Measurements from ENCODE around the gene CTCFL. TPM values are rescaled to one million over a fixed set of nuclear protein-coding genes. Genes with fewer than 3 reads are reported as not detected.

The CTCFL gene
- total and polyA plus RNA-seq, 2 of the 13 experiments (the other 11 are each of a cell fraction or from before 2014, with no cell fraction given), result 0.04 TPM; not detected in 1

GRCh38 chr20:57504411-57504810 lies 20.5 kb downstream of the CTCFL start (continued):
- TF ChIP-seq HIC2 (CRISPR knock-in tag; IDR thresholded peaks at IDR 0.05; ENCODE audit: low read depth) (no peak), NR2F6 (IDR thresholded peaks at IDR 0.05) (no peak), NR2F6 (CRISPR knock-in tag; IDR thresholded peaks at IDR 0.05) (no peak), RXRA (CRISPR knock-in tag; IDR thresholded peaks at IDR 0.05) (no peak), NR2C2 (CRISPR knock-in tag; IDR thresholded peaks at IDR 0.05; ENCODE audit: borderline replicate concordance) (no peak), ZNF891 (CRISPR knock-in tag; IDR thresholded peaks at IDR 0.05) (no peak), MAFF (IDR thresholded peaks at IDR 0.05; ENCODE audit: low read depth, low read length) (no peak), BRCA1 (CRISPR knock-in tag; IDR thresholded peaks at IDR 0.05) (no peak)

- no peaks in the 10 kb centered on the region for H3K79me2 ChIP-seq (ENCODE audit: insufficient read depth, low read length)
- no peaks in the 10 kb centered on the region for H3K9me3 ChIP-seq (ENCODE audit: low read length)
- H3K27ac ChIP-seq (ENCODE audit: extremely low read length, insufficient read depth, low read length), result no peak overlapping the region
- 38% methylated on average over 20 of the region's 20 CpGs for WGBS (ENCODE audit: low lambda C conversion rate)
- intact Hi-C loops (cut with micrococcal nuclease; ENCODE audit: unreplicated experiment), result no loop called here
- no peak overlapping the region for H3K4me3 ChIP-seq (replicated peaks in 1 of 3; ENCODE audit: insufficient read depth in 1 of 3, low read depth in 2 of 3, low read length in 3 of 3)
- H3K4me2 ChIP-seq (ENCODE audit: low read depth, low read length), result no peak overlapping the region
- POLR2A ChIA-PET, result no interaction called here
- H2AFZ ChIP-seq (ENCODE audit: low read length), result no peak overlapping the region
- H3K36me3 ChIP-seq (replicated peaks in 1 of 2; ENCODE audit: control insufficient read depth in 1 of 2, insufficient read depth in 2 of 2, low read length in 2 of 2), result no peaks in the 10 kb centered on the region
- peaks cover 4 to 57% of the 10 kb centered on the region in 2 experiments; a peak in 4 of 5 replicates for H3K27me3 ChIP-seq (ENCODE audit: control insufficient read depth in 1 of 2, insufficient read depth in 2 of 2, low read length in 2 of 2)
- CTCF ChIA-PET (ENCODE audit: low intra/inter-chr PET ratio, low total read pairs), result no interaction called here
- in situ Hi-C loops (cut with HindIII; ENCODE audit: extremely low pct_ligation_motif_present, low pct_unique_long_range_greater_than_20kb), result no loop called here
- ATAC-seq, result no peak
- FAIRE-seq, result no peak
- no peaks in the 10 kb centered on the region for H3K4me1 ChIP-seq (ENCODE audit: insufficient read depth, low read length)
- H4K20me1 ChIP-seq (ENCODE audit: insufficient read depth, low read length), result no peaks in the 10 kb centered on the region
- no TSS peak for BruUV-seq (replicated peaks)
- DNase-seq (ENCODE audit: low spot score), result no peak
- no peak overlapping the region for H3K9ac ChIP-seq (ENCODE audit: insufficient read depth, low read depth, low read length)
- no peak for TF ChIP-seq DR1 (CRISPR knock-in tag; IDR thresholded peaks at IDR 0.05)
- TF ChIP-seq IRF2 (CRISPR knock-in tag; IDR thresholded peaks at IDR 0.05), result no peak
- no peak for TF ChIP-seq TBX2 (CRISPR knock-in tag; IDR thresholded peaks at IDR 0.05; ENCODE audit: borderline replicate concordance)
- TF ChIP-seq CBFB (CRISPR knock-in tag; IDR thresholded peaks at IDR 0.05), result no peak
- TF ChIP-seq HNF4G (IDR thresholded peaks at IDR 0.05; ENCODE audit: borderline replicate concordance, low read depth, low read length), result no peak
- TF ChIP-seq HNF4G (CRISPR knock-in tag; IDR thresholded peaks at IDR 0.05; ENCODE audit: borderline replicate concordance, low read depth), result no peak
- TF ChIP-seq ZNF317 (CRISPR knock-in tag; IDR thresholded peaks at IDR 0.05), result no peak
- no peak for TF ChIP-seq YEATS2 (CRISPR knock-in tag; IDR thresholded peaks at IDR 0.05; ENCODE audit: borderline replicate concordance)
- no peak for TF ChIP-seq TEAD3 (CRISPR knock-in tag; optimal IDR thresholded peaks at IDR 0.05; ENCODE audit: borderline replicate concordance)
- TF ChIP-seq RFX3 (CRISPR knock-in tag; IDR thresholded peaks at IDR 0.05), result no peak
- no peak for TF ChIP-seq ZNF580 (CRISPR knock-in tag; IDR thresholded peaks at IDR 0.05; ENCODE audit: borderline replicate concordance, low read depth)
- no peak for TF ChIP-seq NPAS2 (CRISPR knock-in tag; IDR thresholded peaks at IDR 0.05; ENCODE audit: borderline replicate concordance)
- TF ChIP-seq SRY (CRISPR knock-in tag; IDR thresholded peaks at IDR 0.05), result no peak
- TF ChIP-seq ZEB1 (IDR thresholded peaks at IDR 0.05; ENCODE audit: insufficient replicate concordance, low read depth), result no peak
- TF ChIP-seq SIX1 (CRISPR knock-in tag; IDR thresholded peaks at IDR 0.05; ENCODE audit: borderline replicate concordance), result no peak
Measured at GRCh38 chr20:57503035-57503658, 21.8 kb downstream of the CTCFL start.
